Endothelial cell of umbilical vein (primary cell): ENCODE results near the gene FAM200A. TPM values are rescaled to one million over a fixed set of nuclear protein-coding genes. Genes with fewer than 3 reads are reported as not detected.

ENCODE experiments used
- BruUV-seq: library from RNA; stranded (reverse); fragments of 400-500 nt; replicated peaks from 2 replicates; lab custom pipeline; 2021; lab: Mats Ljungman, UMichigan
- CTCF ChIA-PET: fragments of 300-600, 350-600 bp; sonication (Branson Sonifier 250); formaldehyde crosslinking; loops from one replicate; lab custom pipeline; 2021; ENCODE audit warnings: antibody characterized with exemption, inconsistent platforms; lab: Charles Lee
- POLR2A ChIA-PET: fragments of 300-600, 350-600 bp; sonication (Branson Sonifier 250); formaldehyde crosslinking; loops from one replicate; lab custom pipeline; 2021; ENCODE audit warnings: antibody characterized with exemption, inconsistent platforms; lab: Charles Lee
- DNase-seq: peaks from one replicate; pipeline ENCODE4 v3.0.0-alpha.2; 2011; ENCODE audit warnings: low read depth, low spot score
- FAIRE-seq: peaks from 2 replicates; lab custom pipeline; 2011; peaks lifted over from hg19 to GRCh38; lab: Jason Lieb, UNC
- H2AFZ ChIP-seq: 2 replicates; pipeline ENCODE4 v1.6.0; 2012; ENCODE audit warnings: low read depth, low read length, control low read depth, inconsistent platforms
- H3K27ac ChIP-seq: 2 replicates; pipeline ENCODE4 v1.5.1; 2011; ENCODE audit warnings: low read depth, mild to moderate bottlenecking, control low read depth, low read length, moderate library complexity; ENCODE audit not compliant: insufficient read depth
- H3K27me3 ChIP-seq, 2 experiments: 2 replicates each; pipeline versions ENCODE4 v1.6.0 to v1.6.1; 2011; ENCODE audit warnings: low read length in 2 of 2, mixed read lengths in 1 of 2; ENCODE audit not compliant: control insufficient read depth in 2 of 2, insufficient read depth in 2 of 2
- H3K36me3 ChIP-seq, 2 experiments: 2 replicates in 1 of 2; 3 replicates in 1 of 2; pipeline ENCODE4 v1.5.1; 2011; ENCODE audit warnings: low read length in 2 of 2, mild to moderate bottlenecking in 1 of 2, moderate library complexity in 1 of 2; ENCODE audit not compliant: control insufficient read depth in 2 of 2, insufficient read depth in 2 of 2; ENCODE audit errors: extremely low read depth in 1 of 2
- H3K4me1 ChIP-seq: 3 replicates; pipeline ENCODE4 v1.5.1; 2011; ENCODE audit warnings: mild to moderate bottlenecking, low read length; ENCODE audit not compliant: control insufficient read depth, insufficient read depth; ENCODE audit errors: extremely low read depth
- H3K4me2 ChIP-seq: 2 replicates; pipeline ENCODE4 v1.6.1; 2011; ENCODE audit warnings: low read length, control low read depth, mixed read lengths; ENCODE audit not compliant: insufficient read depth
- H3K4me3 ChIP-seq, 3 experiments: fragments of 200-600 bp in 1 of 3; sonication (generic), shearing (Covaris generic) in 1 of 3; replicated peaks in 1 of 3; 2 replicates each; pipeline ENCODE4 v1.5.1; 2011 to 2016; ENCODE audit warnings: control low read depth in 3 of 3, low read length in 3 of 3, mild to moderate bottlenecking in 2 of 3, inconsistent platforms in 1 of 3, low read depth in 1 of 3, moderate library complexity in 1 of 3; ENCODE audit not compliant: insufficient read depth in 1 of 3
- H3K79me2 ChIP-seq: 2 replicates; pipeline ENCODE4 v1.6.0; 2012; ENCODE audit warnings: low read length, inconsistent platforms; ENCODE audit not compliant: control insufficient read depth, insufficient read depth
- H3K9ac ChIP-seq: replicated peaks from 2 replicates; pipeline ENCODE3; 2011; ENCODE audit warnings: low read length, control low read depth; ENCODE audit not compliant: insufficient read depth; ENCODE audit errors: extremely low read depth
- H3K9me1 ChIP-seq: replicated peaks from 3 replicates; pipeline ENCODE4 v1.6.0; 2011; ENCODE audit warnings: mild to moderate bottlenecking, low read length; ENCODE audit not compliant: control insufficient read depth, insufficient read depth; ENCODE audit errors: extremely low read depth
- H3K9me3 ChIP-seq: replicated peaks from 2 replicates; pipeline ENCODE4 v1.5.1; 2012; ENCODE audit warnings: low read length, inconsistent platforms; ENCODE audit not compliant: control insufficient read depth, insufficient read depth
- H4K20me1 ChIP-seq: replicated peaks from 2 replicates; pipeline ENCODE3; 2011; ENCODE audit warnings: mild to moderate bottlenecking, low read length; ENCODE audit not compliant: control insufficient read depth, insufficient read depth; ENCODE audit errors: extremely low read depth
- CTCF ChIP-seq, 2 donors: IDR thresholded peaks; 1 replicate in 1 of 2; 2 replicates in 1 of 2; pipeline ENCODE4 v1.5.1; 2011; ENCODE audit warnings: low read length in 2 of 2, mild to moderate bottlenecking in 2 of 2, moderate library complexity in 2 of 2, control low read depth in 1 of 2, inconsistent platforms in 1 of 2, low read depth in 1 of 2; ENCODE audit not compliant: insufficient read depth in 1 of 2; ENCODE audit errors: extremely low read depth in 1 of 2
- EZH2 ChIP-seq: IDR thresholded peaks from 2 replicates; pipeline ENCODE4 v1.6.1; 2012; ENCODE audit warnings: borderline replicate concordance, low read depth, mild to moderate bottlenecking, moderate library complexity, low read length, inconsistent platforms; ENCODE audit not compliant: severe bottlenecking
- FOS ChIP-seq: IDR thresholded peaks from 2 replicates; pipeline ENCODE4 v1.6.1; 2011; ENCODE audit warnings: mild to moderate bottlenecking, low read length, moderate library complexity, borderline replicate concordance; ENCODE audit not compliant: insufficient read depth
- JUN ChIP-seq: IDR thresholded peaks from 2 replicates; pipeline ENCODE4 v1.6.1; 2011; ENCODE audit warnings: borderline replicate concordance, low read depth; ENCODE audit not compliant: insufficient read length, insufficient read depth
- MAX ChIP-seq: IDR thresholded peaks from 2 replicates; pipeline ENCODE4 v1.6.1; 2011; ENCODE audit not compliant: insufficient read depth, insufficient read length
- MYC ChIP-seq: IDR thresholded peaks from one replicate; pipeline ENCODE4 v1.6.1; 2011; ENCODE audit warnings: mild to moderate bottlenecking, low read depth, low read length
- POLR2A ChIP-seq: IDR thresholded peaks from 2 replicates; pipeline ENCODE4 v1.6.1; 2012; ENCODE audit warnings: low read depth, mild to moderate bottlenecking, control low read depth, low read length
- POLR2AphosphoS5 ChIP-seq: IDR thresholded peaks from 2 replicates; pipeline ENCODE4 v1.6.1; 2012; ENCODE audit warnings: low read depth, mild to moderate bottlenecking, control low read depth, low read length, moderate library complexity; ENCODE audit not compliant: insufficient read depth
- dilution Hi-C: fragments of 300-500 bp; cut with MboI; formaldehyde crosslinking; loops from one replicate; pipeline ENCODE4 v1.15.0; 2019; ENCODE audit warnings: low sequenced_read_pairs; ENCODE audit not compliant: extremely low pct_ligation_motif_present
- intact Hi-C: fragments of 100-400 bp; cut with micrococcal nuclease; formaldehyde crosslinking; loops from one replicate; pipeline ENCODE4 v1.10.0; 2022
- polyA plus RNA-seq, 4 experiments: library from polyadenylated mRNA; depleted of rRNA in 3 of 4; stranded (reverse) in 3 of 4; unstranded in 1 of 4; fragments of >200 nt; gene quantifications; 2 replicates each; pipeline versions ENCODE4 v1.2.1 to v1.2.3, GENCODE V29; 2011 to 2012; ENCODE audit warnings: missing spikeins in 1 of 4
- total RNA-seq: library from RNA; stranded (reverse); gene quantifications from 2 replicates; pipeline ENCODE4 v1.2.3, GENCODE V29; 2021

The FAM200A gene
- total and polyA plus RNA-seq, 2 donors (not counting 3 experiments of a cell fraction or from before 2014, with no cell fraction given) = 2.1 to 3.6 TPM

GRCh38 chr7:99531354-99531765, 20.6 kb downstream of the FAM200A start:
- Histone ChIP-seq H3K36me3 (peaks cover 14 to 18% of the 10 kb centered on the region in 2 experiments), H3K27me3 (no peaks in the 10 kb centered on the region), H3K4me1 (no peaks in the 10 kb centered on the region), H3K4me2 (no peak overlapping the region), H3K9ac (no peak overlapping the region), H3K9me1 (no peaks in the 10 kb centered on the region), H3K4me3 (no peak overlapping the region), H3K9me3 (peaks cover 15% of the 10 kb centered on the region), H4K20me1 (no peaks in the 10 kb centered on the region), H3K27ac (no peak overlapping the region), H3K79me2 (no peaks in the 10 kb centered on the region), H2AFZ (no peak overlapping the region)
- TF ChIP-seq MYC (no peak), POLR2AphosphoS5 (no peak), MAX (no peak), POLR2A (no peak), CTCF (IDR thresholded peaks at IDR 0.05; ENCODE audit: extremely low read depth in 1 of 2, insufficient read depth in 1 of 2, low read depth in 1 of 2, low read length in 2 of 2) (no peak), FOS (no peak), JUN (no peak), EZH2 (no peak)
- DNase-seq = no peak
- FAIRE-seq = no peak
- ChIA-PET POLR2A (no interaction called here), CTCF (no interaction called here)
- dilution Hi-C loops (no loop called here), intact Hi-C loops (no loop called here)
- BruUV-seq = no TSS peak
